HG02970 (cell line): ENCODE results near the gene SPDYE5.
"Not testable (repeated sequence)": the region's sequence is repeated elsewhere in the genome, so short reads cannot be mapped to it uniquely, and the experiment has no call there.

Experiments used
- ATAC-seq: cut with Tn5 transposase; IDR thresholded peaks from one replicate; pipeline ENCODE4 v1.9.1; 2021; ENCODE audit warnings: mild to moderate bottlenecking, moderate library complexity, moderate number of reproducible peaks; ENCODE audit not compliant: unreplicated experiment, low FRiP score

SPDYE5 gene, protein sequence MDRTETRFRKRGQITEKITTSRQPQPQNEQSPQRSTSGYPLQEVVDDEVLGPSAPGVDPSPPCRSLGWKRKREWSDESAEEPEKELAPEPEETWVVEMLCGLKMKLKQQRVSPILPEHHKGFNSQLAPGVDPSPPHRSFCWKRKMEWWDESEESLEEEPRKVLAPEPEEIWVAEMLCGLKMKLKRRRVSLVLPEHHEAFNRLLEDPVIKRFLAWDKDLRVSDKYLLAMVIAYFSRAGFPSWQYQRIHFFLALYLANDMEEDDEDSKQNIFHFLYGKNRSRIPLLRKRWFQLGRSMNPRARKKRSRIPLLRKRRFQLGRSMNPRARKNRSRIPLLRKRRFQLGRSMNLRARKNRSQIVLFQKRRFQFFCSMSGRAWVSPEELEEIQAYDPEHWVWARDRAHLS

DNA sequence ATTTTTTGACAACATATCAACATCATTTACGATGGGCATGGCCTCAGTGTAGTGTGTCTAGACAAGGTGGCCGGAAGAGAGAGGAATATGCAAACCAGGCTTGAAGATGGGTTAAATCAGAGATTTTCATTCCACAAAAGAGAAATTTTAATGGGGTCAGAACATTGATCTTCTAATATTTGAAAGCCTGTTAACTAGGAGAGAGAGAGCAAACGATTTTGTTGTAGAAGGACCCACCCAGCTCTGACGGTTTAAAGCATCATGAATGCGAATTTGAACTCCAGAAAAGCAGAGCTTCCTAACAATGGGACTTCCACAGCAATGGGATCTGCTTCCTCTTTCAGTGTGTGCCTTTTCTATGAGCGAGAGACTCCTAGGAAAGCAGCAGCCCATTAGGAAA, at the start of gene SPDYE5:
Gene SPDYE5, plus strand, starts transcription at position 301 of the 400 bp plus-strand sequence. CDS start 1,728 bp downstream, outside the sequence.
- ATAC-seq: not testable (repeated sequence)

DNA sequence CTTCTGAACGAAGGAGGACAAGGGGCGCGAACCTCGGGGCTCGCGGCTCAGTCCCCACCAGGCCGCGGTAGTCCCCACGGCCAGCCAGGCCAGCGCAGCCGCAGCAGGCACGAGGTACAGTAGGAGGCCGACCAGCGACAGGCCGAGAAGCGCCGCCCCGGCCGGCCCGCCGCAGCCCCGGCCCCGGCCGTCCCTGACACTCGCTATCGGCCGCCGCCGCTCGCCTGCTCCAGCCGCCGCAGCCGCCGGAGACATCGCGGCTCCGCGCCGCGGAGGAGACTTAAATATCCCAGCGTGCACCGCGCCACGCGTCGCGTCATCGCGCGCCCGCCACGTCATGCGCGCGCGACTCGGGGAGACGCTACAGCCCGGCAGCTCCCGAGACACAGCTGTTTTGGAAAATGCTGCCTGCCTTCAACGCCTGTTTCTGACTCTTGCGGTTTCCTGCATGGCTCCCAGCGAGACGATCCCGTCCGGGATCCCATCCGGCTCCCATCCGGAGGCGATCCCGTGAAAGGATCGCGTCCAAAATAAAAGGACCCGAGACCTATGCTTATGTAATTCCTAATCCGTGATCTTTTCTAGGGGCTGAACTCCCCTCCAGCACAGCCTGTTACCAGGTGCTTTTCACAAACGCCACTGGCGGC, 49.5 kb upstream of the SPDYE5 start:
- ATAC-seq: peak; percentile 95

DNA sequence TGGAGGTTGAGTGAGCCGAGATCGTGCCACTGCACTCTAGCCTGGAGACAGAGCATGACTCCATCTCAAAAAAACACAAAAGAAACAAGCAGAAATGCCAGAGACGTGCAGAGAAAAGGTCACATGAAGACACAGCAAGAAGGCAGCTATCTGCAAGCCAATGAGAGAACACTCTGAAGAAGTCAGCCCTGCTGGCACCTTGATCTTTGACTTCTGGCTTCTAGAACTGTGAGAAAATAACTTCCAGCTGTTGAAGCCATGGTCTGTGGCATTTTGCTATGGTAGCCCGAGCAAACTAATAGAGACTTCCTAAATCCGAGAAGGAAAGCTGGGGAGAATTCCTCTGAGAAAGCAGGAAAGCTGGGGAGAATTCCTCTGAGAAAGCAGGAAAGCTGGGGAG, 42.2 kb upstream of the SPDYE5 start:
- ATAC-seq: not testable (repeated sequence)

DNA sequence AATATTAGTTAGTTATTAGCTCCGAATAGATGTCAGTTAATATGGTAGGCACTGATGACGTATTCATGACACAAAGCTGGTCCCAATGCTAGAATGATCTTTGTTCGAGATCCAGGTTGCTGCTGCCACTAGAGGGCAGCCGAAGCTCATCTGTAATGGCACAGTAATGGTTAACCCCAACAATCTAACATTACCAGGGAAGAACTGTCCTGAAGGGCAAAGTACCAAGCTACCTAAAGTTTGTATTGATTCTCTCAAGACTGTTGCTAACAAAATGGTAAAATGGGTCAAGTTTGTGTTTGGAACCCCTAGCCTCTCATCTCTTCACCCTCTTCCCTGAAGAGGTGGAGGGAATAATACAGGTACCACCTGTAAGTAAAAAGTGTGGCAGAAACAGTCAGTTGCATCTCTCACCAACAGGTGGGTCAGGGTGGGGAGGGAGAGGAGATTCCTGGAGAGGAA, 39.6 kb upstream of the SPDYE5 start:
- ATAC-seq: peak; percentile 60

DNA sequence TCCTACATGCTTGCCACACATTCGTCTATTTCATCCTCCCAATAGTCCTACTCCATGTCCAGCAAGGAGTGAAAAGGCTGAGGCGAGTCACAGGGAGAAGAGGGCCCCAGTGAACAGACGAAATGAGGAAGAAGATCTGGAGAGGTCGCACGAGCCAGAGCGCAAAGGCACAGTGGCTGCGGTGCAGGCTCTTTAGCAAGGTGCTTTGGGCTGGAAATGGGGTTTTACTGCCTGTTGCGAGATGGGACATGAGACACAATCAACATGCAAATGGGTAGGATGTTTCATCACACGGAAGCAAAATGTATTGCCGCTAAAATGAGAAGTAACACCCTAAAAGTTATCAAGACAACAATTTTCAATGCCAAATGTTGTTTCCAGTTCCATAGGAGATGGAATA, 35.7 kb upstream of the SPDYE5 start:
- not testable (repeated sequence) for ATAC-seq

DNA sequence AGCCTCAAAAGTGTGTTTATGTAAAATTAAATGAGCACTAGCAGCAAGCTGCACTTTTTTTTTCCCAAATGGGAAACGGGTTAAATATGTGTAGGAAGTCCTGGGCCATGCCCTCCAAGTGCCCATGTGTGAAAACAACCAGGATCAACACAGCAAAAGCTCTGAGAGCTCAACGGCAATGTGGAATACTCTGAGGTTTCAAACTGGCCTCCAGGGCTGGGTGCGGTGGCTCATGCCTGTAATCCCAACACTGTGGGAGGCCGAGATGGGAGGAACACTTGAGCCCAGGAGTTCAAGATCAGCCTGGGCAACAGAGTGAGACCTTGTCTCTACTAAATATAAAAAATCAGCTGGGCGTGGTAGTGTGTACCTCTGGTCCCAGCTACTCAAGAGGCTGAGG, 34.1 kb upstream of the SPDYE5 start:
- ATAC-seq: not testable (repeated sequence)

DNA sequence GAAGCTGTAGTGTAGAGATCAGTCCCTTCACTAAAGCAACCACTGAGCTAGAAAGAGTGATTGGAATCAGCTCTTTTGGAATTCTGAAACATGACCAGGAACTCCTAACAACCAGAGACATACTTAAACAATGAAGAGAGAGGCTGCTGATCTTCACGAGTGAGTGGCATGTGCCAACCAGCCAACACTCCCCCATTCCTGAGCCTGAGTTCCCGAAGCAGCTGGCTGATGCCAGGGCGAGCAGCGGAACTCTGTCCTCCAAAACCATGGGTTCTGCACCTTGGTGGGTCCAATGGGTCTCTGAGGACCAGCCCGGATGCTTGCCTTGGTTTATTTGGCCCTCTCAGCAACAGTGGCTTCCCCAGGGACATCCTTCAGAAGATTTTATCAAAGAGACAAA, 31.6 kb upstream of the SPDYE5 start:
- not testable (repeated sequence) for ATAC-seq

DNA sequence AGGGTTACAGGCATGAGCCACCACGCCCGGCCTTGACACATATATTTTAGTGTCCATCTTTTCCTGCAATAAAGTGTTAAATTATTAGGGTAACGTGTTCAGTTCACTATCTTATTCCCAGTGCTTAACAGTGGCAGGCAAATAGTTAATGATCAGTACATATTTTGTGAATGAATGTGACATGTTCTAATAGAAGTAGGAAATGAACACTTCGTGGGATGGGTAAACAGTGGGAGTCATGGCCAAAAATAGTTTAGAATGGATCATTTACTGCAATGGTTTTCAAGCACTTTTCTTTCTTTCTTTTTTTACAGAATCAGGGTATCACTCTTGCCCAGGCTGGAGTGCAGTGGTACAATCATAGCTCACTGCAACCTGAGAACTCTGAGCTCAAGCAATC, 22.0 kb upstream of the SPDYE5 start:
- not testable (repeated sequence) for ATAC-seq

DNA sequence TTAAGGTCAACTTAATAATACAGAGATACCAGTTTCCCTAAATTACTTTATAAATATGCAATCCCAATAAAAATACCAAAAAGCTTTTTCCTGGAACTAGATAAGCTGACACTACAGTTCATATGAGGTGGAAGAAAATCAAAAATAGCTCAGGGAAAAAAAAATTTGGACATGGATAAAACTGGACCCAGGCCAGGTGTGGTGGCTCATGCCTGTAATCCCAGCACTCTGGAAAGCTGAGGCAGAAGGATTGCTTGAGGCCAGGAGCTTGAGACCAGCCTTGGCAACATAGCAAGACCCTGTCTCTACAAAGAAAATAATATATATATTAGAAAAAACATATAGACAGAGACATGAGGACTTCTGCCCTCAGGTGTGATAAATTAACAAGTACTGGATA, 14.7 kb upstream of the SPDYE5 start:
- not testable (repeated sequence) for ATAC-seq

DNA sequence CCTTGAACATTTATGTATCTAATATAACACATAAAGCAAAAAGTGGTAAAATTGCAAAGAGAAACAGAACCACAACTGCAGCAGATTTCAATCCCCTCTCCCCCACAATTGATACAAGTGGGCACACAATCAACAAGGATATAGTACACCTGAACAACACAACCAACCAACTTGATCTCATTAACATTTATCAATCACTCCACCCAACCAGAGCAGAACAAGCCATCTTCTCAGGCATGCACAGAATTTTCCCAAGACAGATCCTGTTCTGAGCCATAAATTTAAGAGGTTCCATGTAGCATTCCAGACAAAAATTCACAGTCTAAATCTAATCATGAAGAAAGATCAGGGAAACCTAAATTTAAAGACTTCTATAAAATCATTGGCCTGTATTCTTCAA, 11.8 kb upstream of the SPDYE5 start:
- not testable (repeated sequence) for ATAC-seq

DNA sequence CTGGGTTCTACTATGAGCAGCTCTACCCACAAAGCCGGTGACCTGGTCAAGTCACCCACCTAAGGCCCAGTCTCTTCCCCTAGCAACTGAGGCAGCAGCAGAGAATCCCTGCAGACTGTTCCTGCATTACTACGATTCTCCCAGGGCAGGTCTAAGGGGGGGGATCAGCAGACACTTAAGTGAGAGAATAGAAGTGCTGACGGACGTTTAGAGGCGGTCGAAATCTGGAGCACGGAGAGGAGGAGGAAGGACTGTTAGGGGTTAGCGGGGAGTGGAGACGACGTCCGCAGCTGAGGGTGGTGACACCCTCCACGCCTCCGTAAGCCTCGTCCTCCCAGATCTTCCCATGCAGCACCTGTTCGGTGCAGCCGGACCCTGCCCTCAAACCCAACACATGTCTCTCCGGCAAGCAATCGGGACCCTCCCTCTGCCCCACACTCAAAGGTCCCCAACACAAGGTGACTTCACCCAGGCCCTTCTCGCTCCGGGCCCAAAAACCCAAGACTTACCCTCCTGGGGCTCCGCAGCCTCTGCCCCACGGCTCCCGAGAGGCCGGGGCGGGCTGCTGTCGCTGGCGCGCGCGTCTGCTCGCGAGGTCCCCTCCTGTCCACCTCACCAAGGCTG, 6.7 kb upstream of the SPDYE5 start:
- not testable (repeated sequence) for ATAC-seq

DNA sequence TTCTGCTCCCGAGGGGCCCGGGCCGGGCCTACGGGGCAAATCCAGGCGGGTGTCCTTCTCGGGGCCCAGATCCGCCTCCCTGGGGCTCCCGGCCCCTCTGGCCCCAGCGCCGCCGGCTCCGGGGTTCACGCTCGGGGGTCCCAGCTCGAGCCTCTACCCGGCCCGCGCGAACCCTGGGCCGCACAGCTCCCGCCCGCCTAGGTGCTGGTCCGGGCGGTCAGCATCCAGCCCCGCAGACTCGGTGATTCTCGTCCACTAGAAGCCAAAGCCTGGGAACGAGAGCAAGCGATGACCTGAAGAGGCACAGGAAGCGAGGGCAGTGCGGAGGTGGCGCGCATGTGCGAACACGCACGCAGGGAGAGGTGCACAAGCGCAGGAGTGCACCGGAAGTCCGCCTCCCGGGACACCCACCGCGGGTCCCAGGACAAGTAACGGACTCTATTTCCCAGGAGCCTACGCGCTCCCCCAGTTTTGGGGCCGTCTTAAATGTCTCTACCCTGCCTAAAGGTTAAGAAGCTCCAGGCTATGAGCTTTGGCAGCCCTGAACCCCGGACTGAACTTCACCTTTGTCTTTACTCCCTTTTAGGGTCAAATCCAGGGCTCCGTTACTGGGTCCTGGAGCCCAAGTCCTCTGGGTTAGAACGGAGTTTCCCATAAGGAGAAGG, 6.0 kb upstream of the SPDYE5 start, which contains the start of gene POM121C:
Gene POM121C, minus strand, starts transcription at position 321 of the 665 bp plus-strand sequence. CDS start 44,803 bp downstream, outside the sequence.
- peak; percentile 95 for ATAC-seq

DNA sequence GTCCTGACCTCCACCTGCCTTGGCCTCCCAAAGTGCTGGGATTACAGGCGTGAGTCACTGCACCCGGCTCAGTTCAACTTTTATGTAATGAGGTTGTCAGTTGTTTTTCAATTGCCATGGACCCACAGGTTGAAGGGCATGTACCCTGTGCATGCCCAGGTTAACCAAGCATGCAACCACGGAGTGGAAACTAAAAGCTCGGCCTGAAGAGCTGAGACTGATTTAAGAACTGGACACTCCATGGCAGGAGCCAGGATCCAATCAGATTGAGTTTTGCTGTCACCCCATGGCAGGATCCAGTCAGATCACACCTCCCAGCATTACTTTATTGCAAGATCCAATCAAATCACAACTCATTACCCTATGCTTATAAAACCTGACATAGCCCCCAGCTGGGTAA, 16.9 kb downstream of the SPDYE5 start:
- not testable (repeated sequence) for ATAC-seq

DNA sequence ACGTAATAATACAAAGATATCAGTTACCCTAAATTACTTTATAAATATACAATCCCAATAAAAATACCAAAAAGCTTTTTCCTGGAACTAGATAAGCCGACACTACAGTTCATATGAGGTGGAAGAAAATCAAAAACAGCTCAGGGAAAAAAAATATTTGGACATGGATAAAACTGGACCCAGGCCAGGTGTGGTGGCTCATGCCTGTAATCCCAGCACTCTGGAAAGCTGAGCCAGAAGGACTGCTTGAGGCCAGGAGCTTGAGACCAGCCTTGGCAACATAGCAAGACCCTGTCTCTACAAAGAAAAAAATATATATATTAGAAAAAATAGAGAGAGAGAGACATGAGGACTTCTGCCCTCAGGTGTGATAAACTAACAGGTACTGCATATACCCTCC, 26.7 kb downstream of the SPDYE5 start:
- not testable (repeated sequence) for ATAC-seq

DNA sequence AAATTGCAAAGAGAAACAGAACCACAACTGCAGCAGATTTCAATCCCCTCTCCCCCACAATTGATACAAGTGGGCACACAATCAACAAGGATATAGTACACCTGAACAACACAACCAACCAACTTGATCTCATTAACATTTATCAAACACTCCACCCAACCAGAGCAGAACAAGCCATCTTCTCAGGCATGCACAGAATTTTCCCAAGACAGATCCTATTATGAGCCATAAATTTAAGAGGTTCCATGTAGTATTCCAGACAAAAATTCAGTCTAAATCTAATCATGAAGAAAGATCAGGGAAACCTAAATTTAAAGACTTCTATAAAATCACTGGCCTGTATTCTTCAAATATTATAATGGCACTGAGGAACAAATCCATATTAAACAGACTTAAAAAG, 29.6 kb downstream of the SPDYE5 start:
- ATAC-seq: not testable (repeated sequence)

DNA sequence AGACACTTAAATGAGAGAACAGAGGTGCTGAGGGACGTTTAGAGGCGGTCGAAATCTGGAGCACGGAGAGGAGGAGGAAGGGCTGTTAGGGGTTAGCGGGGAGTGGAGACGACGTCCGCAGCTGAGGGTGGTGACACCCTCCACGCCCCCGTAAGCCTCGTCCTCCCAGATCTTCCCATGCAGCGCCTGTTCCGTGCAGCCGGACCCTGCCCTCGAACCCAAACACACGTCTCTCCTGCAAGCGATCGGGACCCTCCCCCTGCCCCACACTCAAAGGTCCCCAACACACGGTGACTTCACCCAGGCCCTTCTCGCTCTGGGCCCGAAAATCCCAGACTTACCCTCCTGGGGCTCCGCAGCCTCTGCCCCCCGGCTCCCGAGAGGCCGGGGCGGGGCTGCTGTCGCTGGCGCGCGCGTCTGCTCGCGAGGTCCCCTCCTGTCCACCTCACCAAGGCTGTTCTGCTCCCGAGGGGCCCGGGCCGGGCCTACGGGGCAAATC, 35.2 kb downstream of the SPDYE5 start:
- not testable (repeated sequence) for ATAC-seq

DNA sequence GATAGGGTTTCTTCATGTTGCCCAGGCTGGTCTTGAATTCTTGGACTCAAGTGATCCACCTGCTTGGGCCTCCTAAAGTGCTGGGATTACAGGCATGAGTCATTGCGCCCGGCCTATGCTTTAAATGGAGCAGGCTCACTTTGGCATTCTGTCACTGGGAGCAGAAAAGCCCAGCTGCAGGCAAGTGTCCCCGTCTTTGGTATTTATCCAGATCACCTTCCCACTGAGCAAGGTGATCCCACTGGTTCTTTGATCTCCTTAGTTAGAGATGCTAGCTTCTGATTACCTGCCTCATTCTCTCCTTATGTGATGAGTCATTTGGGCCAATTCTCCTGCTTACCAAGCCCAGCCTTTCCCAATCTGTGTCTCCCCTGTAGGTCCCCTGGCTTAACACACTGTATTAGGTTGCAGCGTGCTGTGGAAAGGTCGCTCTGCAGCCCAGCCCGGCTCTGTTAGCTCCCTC, 39.3 kb downstream of the SPDYE5 start:
- ATAC-seq: no peak

DNA sequence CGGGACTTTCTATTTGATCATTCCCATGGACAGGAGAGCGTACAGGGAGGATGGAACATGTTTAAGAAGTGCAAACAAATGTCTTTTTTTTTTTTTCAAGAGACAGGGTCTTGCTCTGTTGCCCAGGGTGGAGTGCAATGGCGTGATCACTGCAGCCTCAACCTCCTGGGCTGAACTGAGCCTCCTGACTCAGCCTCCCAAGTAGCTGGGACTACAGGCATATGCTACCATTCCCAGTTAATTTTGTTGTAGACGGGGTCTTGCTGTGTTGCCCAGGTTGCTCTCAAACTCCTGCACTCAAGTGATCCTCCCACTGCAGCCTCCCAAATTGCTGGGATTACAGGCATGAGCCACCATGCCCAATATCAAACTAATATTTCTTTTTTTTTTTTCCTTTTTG, 40.5 kb downstream of the SPDYE5 start:
- no peak for ATAC-seq

DNA sequence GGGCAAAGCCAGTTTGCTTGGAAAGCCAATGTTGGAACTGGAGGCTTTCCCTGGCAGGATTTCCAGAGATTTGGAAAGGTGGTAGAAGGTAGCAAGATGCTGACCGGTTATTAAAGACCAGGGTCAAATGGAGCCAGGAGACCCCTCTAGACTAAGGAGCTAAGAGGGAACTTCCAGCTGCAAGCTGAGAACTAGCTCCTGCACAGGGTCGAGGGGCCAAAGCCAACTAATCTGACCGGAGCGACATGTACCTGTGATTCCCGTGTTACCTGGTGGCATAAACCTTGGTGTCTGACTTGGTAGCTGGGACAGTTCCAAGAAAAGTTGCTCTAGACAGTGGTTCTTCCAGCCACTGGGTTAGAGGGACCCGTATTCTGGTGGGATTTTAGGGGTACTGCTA, 41.8 kb downstream of the SPDYE5 start:
- no peak for ATAC-seq

DNA sequence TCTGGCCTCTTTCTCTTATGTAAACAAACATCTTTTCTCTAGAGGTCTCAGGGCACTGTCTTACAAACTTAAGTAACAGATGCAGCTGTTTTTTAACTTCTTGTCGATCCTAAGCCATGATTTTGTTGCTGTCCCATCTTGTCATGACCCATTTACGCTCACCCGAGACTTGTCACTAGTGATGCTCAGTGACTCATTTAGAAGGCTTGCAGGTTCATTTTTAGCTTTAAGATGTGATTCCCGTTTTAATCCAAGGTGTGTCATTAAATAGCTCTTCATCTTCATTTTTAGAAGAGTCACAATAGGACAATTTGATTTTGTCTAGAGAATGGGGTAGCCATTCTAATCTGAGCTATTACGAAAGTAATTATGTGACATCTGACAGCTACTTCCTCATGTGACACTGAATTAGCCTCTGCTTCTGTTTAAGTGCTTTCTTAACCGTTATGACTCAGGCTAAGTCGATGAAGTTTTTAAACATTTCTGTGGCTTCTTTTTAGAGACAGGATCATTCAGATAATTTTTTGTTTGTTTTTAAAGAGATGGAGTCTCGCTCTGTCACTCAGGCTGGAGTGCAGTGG, 42.7 kb downstream of the SPDYE5 start:
- no peak for ATAC-seq
